ENCODE measurements around the gene RARS2. TPM values are rescaled to one million over a fixed set of nuclear protein-coding genes. Genes with fewer than 3 reads are reported as not detected.

The RARS2 gene
- total and polyA plus RNA-seq, 2 of the 8 experiments (the other 6 are each of a cell fraction or from before 2014, with no cell fraction given) = 10.2 to 40.5 TPM

GRCh38 chr6:87630746-87631145, 41.0 kb upstream of the RARS2 start (continued):
- TF ChIP-seq, protein P1, sequence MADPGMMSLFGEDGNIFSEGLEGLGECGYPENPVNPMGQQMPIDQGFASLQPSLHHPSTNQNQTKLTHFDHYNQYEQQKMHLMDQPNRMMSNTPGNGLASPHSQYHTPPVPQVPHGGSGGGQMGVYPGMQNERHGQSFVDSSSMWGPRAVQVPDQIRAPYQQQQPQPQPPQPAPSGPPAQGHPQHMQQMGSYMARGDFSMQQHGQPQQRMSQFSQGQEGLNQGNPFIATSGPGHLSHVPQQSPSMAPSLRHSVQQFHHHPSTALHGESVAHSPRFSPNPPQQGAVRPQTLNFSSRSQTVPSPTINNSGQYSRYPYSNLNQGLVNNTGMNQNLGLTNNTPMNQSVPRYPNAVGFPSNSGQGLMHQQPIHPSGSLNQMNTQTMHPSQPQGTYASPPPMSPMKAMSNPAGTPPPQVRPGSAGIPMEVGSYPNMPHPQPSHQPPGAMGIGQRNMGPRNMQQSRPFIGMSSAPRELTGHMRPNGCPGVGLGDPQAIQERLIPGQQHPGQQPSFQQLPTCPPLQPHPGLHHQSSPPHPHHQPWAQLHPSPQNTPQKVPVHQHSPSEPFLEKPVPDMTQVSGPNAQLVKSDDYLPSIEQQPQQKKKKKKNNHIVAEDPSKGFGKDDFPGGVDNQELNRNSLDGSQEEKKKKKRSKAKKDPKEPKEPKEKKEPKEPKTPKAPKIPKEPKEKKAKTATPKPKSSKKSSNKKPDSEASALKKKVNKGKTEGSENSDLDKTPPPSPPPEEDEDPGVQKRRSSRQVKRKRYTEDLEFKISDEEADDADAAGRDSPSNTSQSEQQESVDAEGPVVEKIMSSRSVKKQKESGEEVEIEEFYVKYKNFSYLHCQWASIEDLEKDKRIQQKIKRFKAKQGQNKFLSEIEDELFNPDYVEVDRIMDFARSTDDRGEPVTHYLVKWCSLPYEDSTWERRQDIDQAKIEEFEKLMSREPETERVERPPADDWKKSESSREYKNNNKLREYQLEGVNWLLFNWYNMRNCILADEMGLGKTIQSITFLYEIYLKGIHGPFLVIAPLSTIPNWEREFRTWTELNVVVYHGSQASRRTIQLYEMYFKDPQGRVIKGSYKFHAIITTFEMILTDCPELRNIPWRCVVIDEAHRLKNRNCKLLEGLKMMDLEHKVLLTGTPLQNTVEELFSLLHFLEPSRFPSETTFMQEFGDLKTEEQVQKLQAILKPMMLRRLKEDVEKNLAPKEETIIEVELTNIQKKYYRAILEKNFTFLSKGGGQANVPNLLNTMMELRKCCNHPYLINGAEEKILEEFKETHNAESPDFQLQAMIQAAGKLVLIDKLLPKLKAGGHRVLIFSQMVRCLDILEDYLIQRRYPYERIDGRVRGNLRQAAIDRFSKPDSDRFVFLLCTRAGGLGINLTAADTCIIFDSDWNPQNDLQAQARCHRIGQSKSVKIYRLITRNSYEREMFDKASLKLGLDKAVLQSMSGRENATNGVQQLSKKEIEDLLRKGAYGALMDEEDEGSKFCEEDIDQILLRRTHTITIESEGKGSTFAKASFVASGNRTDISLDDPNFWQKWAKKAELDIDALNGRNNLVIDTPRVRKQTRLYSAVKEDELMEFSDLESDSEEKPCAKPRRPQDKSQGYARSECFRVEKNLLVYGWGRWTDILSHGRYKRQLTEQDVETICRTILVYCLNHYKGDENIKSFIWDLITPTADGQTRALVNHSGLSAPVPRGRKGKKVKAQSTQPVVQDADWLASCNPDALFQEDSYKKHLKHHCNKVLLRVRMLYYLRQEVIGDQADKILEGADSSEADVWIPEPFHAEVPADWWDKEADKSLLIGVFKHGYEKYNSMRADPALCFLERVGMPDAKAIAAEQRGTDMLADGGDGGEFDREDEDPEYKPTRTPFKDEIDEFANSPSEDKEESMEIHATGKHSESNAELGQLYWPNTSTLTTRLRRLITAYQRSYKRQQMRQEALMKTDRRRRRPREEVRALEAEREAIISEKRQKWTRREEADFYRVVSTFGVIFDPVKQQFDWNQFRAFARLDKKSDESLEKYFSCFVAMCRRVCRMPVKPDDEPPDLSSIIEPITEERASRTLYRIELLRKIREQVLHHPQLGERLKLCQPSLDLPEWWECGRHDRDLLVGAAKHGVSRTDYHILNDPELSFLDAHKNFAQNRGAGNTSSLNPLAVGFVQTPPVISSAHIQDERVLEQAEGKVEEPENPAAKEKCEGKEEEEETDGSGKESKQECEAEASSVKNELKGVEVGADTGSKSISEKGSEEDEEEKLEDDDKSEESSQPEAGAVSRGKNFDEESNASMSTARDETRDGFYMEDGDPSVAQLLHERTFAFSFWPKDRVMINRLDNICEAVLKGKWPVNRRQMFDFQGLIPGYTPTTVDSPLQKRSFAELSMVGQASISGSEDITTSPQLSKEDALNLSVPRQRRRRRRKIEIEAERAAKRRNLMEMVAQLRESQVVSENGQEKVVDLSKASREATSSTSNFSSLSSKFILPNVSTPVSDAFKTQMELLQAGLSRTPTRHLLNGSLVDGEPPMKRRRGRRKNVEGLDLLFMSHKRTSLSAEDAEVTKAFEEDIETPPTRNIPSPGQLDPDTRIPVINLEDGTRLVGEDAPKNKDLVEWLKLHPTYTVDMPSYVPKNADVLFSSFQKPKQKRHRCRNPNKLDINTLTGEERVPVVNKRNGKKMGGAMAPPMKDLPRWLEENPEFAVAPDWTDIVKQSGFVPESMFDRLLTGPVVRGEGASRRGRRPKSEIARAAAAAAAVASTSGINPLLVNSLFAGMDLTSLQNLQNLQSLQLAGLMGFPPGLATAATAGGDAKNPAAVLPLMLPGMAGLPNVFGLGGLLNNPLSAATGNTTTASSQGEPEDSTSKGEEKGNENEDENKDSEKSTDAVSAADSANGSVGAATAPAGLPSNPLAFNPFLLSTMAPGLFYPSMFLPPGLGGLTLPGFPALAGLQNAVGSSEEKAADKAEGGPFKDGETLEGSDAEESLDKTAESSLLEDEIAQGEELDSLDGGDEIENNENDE (IDR thresholded peaks at IDR 0.05; ENCODE audit: insufficient replicate concordance, low read length) = no peak
- TF ChIP-seq E2F6 (IDR thresholded peaks at IDR 0.05) = no peak
- TF ChIP-seq HDAC2 (IDR thresholded peaks at IDR 0.05; ENCODE audit: borderline replicate concordance in 1 of 2, low read depth in 2 of 2, low read length in 2 of 2) = no peak
- TF ChIP-seq POLR2A (IDR thresholded peaks at IDR 0.05; ENCODE audit: control extremely low read depth in 1 of 2, low read depth in 2 of 2, low read length in 2 of 2) = no peak
- TF ChIP-seq EGR1 (IDR thresholded peaks at IDR 0.05; ENCODE audit: borderline replicate concordance, low read depth, low read length) = no peak
- no peak for TF ChIP-seq FOSL1 (IDR thresholded peaks at IDR 0.05; ENCODE audit: insufficient read depth, low read depth, low read length)
- no peak for TF ChIP-seq KDM4A (IDR thresholded peaks at IDR 0.05; ENCODE audit: low read depth, low read length, severe bottlenecking)
- TF ChIP-seq CREB1 (IDR thresholded peaks at IDR 0.05) = no peak
- TF ChIP-seq MAFK (IDR thresholded peaks at IDR 0.05; ENCODE audit: low read depth, low read length) = no peak
- no peak for TF ChIP-seq TCF12 (IDR thresholded peaks at IDR 0.05; ENCODE audit: low read depth, low read length)
- no peak for TF ChIP-seq BACH1 (IDR thresholded peaks at IDR 0.05; ENCODE audit: low read length)

Data from H1 (cell line).